Embryonic facial prominence (tissue), 1 donor: ENCODE measurements around the gene AUTS2.
"Not testable (repeated sequence)": the region's sequence is repeated elsewhere in the genome, so short reads cannot be mapped to it uniquely, and the experiment has no call there.

Source experiments
- DNase-seq: peaks from one replicate; pipeline ENCODE4 v3.0.0-alpha.2; 2016; ENCODE audit errors: extremely low spot score

Gene AUTS2

DNA sequence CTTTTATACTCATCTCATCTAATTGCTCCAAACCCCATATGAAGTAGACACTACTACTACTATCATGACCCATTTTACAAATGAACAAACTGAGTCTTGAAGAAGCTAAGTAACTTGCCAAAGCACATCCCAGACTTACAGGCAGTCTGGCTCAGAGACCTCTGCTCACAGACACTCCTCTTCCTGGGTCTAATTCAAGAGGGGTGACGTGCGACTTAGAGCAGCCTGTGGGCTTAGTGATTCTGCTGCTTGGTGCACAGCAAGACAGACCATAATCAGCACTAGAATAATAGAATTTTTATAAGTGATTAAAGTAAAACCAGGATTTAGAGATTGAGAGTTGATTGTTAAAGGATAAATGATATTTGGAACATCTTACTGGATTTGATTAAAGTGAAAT, 750.8 kb downstream of the AUTS2 start:
- no peak for DNase-seq

GRCh38 chr7:70349819-70350218, 751.5 kb downstream of the AUTS2 start:
- DNase-seq, result no peak

DNA sequence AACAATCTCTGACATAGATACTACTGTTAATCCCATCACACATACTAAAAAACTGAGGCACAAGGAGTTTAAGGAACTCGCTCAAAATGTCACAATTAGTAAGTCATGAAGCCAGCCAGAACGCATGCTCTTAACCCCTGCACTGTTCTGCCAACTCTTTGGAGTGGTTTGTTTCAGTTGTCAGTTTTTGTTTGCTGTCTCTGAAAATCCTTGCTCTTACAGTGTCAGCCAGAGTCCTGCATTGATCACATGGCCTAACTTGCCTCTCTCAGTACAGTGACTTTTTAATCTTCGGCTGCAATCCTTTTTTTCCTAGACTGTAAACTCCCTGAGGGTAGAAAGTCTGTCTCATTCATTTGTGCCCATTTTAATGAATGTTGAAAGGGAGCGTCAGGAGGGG, 753.8 kb downstream of the AUTS2 start:
- no peak for DNase-seq

- DNase-seq, result no peak
These were observed 754.6 kb downstream of the AUTS2 start for GRCh38 chr7:70352906-70353305.

DNA sequence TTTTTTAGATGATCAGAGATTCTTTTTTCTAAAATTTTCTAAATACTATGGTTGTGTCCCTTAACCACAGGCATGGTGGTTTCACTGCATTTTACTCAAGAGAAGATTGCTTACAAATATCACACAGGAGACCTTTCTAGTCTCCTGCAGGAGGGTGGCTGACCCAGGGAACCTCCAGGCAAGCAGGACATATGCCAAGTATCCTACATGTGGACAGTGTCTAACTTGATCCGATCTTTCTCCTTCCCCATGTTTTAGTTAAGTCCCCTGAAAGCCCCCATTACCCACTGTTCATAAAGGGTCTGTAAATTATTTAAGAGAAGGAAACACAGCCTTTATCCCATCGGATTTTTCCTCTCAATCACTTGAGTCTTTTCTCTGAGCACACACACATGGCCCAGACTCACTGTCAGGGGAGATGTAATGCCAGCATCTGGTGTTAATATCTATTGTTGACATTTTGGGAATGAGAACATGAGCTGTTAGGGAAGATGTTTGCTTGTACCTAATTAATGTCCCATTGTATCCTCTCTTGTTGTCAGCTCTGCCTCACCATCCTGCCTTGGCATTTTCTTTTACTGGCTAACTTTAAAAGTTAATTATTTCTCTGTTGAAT, 755.2 kb downstream of the AUTS2 start:
- no peak for DNase-seq

GRCh38 chr7:70353946-70354335, 755.7 kb downstream of the AUTS2 start:
- DNase-seq, result no peak

DNA sequence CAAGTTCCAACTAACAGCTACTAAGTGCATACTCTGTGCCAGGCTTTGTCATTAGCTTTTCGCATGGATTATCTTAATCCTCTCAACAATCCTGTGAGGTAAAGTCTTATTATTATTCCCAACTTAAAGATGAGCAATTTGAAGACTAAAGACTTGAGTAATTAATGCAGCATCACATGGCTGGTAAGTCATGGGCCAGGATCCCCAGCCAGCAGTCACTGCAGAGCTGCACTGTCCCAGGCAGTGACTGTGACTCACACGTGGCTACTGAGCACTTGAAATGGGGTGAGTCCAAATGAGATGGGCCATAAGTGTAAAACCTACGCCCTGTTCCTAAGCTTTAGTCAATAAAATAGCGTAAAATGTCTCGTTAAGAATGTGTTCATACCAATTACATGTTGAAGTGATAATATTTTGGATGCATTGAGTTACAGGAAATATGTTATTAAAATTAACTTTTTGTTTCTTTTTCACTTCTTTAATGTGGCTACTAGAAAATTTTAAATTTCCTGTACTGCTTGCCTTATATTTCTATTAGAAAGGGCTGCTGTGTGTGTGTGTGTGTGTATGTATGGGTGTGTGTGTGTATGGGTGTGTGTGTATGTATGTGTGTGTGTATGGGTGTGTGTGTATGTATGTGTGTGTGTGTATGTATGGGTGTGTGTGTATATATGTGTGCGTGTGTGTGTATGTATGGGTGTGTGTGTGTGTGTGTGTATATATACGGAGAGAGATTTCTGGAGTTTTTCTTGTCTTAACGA, 756.3 kb downstream of the AUTS2 start:
- DNase-seq, result no peak

- no peak for DNase-seq
These were observed 757.1 kb downstream of the AUTS2 start for GRCh38 chr7:70355198-70356020.

DNA sequence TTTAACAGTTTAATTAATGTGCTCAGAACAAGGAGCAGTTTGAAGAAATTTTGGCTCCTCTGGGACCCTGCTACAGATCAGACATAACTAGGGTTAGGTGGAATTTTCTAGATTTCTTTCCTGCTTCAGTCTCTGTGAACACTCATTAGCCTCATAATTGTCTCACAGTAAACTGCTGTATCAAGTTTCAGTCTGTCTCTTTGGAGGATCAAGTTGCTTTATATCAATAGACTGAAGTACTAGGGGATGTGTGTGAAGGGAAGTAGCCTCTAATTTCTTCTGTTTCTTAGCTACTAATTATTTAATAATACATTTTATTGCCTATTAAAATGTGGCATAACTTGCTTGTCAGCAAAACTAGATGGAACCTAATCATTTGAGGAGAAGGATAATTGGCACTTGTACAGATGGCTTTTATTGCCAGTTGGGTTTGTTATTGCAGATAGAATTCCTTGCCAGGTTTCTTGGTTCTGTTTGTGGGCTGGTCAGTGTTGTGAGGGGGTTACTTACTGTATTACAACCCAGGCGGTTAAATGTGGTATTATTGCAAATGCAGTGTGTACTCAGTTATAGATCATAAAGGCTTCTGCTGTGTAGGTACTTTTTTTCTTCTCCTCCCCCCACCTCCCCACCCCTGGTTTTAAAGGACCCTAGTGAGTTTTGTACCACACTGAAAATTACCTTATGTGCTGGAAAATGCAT, 758.0 kb downstream of the AUTS2 start:
- peak; percentile 48 for DNase-seq

- no peak for DNase-seq
These were observed 758.6 kb downstream of the AUTS2 start for GRCh38 chr7:70356787-70357328.

DNA sequence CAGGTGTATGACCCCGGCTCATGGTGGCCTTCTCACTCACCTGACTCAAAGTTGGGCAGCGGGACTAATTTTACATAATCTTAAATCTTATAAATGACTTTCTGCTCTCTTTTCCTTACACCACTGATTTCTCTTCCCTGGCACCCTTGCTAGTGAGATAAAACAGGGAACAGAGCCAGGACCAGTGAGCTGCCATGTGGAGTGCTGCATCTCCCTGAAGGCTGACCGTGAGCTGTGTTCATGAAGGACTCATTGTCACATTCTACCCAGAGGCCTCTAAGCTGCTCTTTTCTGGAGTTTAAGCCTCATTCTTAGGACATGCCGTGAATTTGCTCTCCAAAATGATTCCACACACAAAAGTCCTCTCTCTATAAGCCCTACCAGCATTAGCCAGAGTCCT, 762.3 kb downstream of the AUTS2 start:
- DNase-seq, result no peak

DNA sequence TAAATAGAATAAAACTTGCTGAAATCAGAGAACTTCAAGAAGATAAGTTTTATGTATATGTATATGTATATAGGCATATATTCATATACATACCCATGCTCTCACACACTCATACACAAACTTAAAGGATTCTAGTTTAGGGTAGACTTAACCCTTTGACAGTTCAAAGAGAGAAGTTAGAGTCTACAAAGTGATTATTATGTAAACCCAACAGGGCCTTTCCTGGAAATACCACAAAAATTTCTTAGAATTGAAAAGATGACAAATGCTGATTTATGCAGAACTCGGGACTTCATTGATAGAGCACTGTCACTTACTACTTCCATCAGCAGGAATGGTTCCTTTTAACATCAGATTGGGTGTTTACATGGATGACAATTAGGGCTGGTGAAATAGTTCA, 763.5 kb downstream of the AUTS2 start:
- no peak for DNase-seq

GRCh38 chr7:70364393-70364792, 766.1 kb downstream of the AUTS2 start:
- not testable (repeated sequence) for DNase-seq

GRCh38 chr7:70371652-70372051, 773.4 kb downstream of the AUTS2 start:
- DNase-seq, result no peak

- no peak for DNase-seq
These were observed 774.7 kb downstream of the AUTS2 start for GRCh38 chr7:70372768-70373515.

DNA sequence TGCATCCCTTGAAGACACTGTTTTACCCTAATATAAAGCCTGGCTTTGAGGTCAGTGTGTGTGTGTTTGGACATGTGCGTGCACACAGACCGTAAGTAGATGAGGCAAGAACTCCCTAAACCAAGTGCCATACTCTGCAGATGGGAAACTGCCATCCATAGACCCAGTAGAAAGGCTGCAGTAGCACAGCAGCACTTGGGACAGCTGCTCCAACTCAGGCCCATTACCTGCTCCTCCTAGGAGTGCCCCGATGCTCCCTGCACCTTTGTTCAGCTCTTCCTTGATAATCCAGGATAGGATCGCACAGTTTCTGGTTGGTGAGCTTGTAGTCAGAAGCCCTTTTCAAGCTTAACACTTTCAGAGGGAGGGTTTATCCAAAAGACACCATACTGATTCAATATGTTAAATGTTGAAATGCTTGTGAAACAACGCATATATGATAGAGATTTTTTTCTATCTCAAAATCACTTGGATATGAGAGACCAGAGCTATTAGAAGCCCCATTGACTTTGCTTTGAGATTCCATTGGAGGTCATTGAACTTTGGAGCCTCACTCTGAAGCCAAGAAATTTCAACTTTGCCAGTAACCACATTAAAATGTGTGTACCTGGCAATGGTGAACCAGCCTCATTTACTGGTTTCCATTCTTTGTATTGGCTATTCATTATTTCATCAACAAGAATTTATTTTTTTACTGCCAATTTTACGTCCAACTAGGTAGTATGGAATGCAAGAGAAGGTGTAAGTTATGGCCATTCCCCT, 776.7 kb downstream of the AUTS2 start:
- DNase-seq, result no peak

DNA sequence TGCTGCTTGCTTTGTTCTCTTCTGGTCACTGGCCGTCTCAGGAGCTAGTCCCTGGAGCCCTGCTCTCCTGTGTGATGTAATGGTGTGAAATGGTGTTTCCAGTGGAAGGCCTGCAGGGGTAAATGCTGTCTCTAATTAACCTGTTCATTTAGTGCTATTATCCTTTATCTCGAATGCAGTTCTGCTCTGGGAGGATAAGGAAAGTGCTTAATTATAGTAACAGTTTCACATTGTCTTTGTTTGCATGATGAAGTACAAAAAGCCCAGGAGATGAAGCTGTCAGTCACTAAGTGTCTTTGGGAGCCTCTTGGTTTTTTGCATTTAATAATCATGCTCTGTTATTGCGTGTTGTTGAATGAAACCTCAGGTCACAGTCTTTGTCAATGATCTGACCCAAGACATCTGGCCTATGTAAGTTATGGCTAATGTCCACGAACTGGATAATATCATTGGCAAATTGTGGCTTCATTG, 778.3 kb downstream of the AUTS2 start:
- no peak for DNase-seq

- no peak for DNase-seq
These were observed 779.7 kb downstream of the AUTS2 start for GRCh38 chr7:70377957-70378356.

DNA sequence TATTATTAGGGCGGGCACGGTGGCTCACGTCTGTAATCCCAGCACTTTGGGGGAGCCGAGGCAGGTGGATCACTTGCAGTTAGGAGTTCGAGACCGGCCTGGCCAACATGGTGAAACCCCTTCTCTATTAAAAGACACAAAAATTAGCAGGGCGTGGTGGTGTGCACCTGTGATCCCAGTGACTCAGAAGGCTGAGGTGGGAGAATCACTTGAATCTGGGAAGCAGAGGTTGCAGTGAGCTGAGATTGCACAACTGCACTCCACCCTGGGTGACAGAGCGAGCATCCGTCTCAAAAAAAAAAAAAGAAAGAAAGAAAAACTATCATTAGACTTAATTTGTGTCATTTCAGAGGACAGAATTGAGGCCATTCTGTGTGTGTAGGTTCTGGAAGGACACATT, 780.9 kb downstream of the AUTS2 start:
- DNase-seq, result no peak

GRCh38 chr7:70380421-70381015, 782.2 kb downstream of the AUTS2 start:
- DNase-seq, result no peak
